Hepatocyte (in vitro differentiated cells): ENCODE results near the gene TMPRSS6. TPM values are rescaled to one million over a fixed set of nuclear protein-coding genes. Genes with fewer than 3 reads are reported as not detected.

ENCODE experiments used
- DNase-seq: peaks from one replicate; pipeline ENCODE4 v3.0.0-alpha.2; 2016; ENCODE audit warnings: low spot score
- H2AFZ ChIP-seq: fragments of 200-600 bp; sonication (generic); 2 replicates; pipeline ENCODE4 v1.6.0; 2016; ENCODE audit warnings: antibody characterized with exemption, mild to moderate bottlenecking
- H3K27ac ChIP-seq: fragments of 200-600 bp; sonication (generic); 2 replicates; pipeline ENCODE4 v1.5.1; 2016; ENCODE audit warnings: mild to moderate bottlenecking
- H3K27me3 ChIP-seq: fragments of 200-600 bp; sonication (generic); 2 replicates; pipeline ENCODE4 v1.6.1; 2016
- H3K36me3 ChIP-seq: fragments of 200-600 bp; sonication (generic); replicated peaks from 2 replicates; pipeline ENCODE4 v1.5.1; 2016; ENCODE audit warnings: low read depth; ENCODE audit not compliant: insufficient read depth
- H3K4me1 ChIP-seq: fragments of 200-600 bp; sonication (generic); 2 replicates; pipeline ENCODE4 v1.5.1; 2016; ENCODE audit warnings: mild to moderate bottlenecking, moderate library complexity; ENCODE audit not compliant: insufficient read depth
- H3K4me2 ChIP-seq: fragments of 200-600 bp; sonication (generic); 2 replicates; pipeline ENCODE4 v1.6.0; 2016
- H3K4me3 ChIP-seq: fragments of 200-600 bp; sonication (generic); 2 replicates; pipeline ENCODE4 v1.5.1; 2016; ENCODE audit warnings: mild to moderate bottlenecking
- H3K79me2 ChIP-seq: fragments of 200-600 bp; sonication (generic); 2 replicates; pipeline ENCODE4 v1.6.0; 2017; ENCODE audit warnings: mild to moderate bottlenecking
- H3K9me2 ChIP-seq: fragments of 200-600 bp; sonication (generic); replicated peaks from 2 replicates; pipeline ENCODE4 v1.6.0; 2017; ENCODE audit warnings: mild to moderate bottlenecking; ENCODE audit not compliant: insufficient read depth
- H3K9me3 ChIP-seq: fragments of 200-600 bp; sonication (generic); 2 replicates; pipeline ENCODE4 v1.5.1; 2016; ENCODE audit warnings: low read depth, mild to moderate bottlenecking
- H4K20me1 ChIP-seq: fragments of 200-600 bp; sonication (generic); 2 replicates; pipeline ENCODE4 v1.6.0; 2016; ENCODE audit warnings: mild to moderate bottlenecking; ENCODE audit not compliant: insufficient read depth, poor library complexity, severe bottlenecking
- EZH2 ChIP-seq: fragments of 200-600 bp; sonication (generic); IDR thresholded peaks from 2 replicates; pipeline ENCODE4 v1.6.1; 2016; ENCODE audit warnings: antibody characterized with exemption, mild to moderate bottlenecking, borderline replicate concordance
- EZH2phosphoT487 ChIP-seq: fragments of 200-600 bp; sonication (generic); IDR thresholded peaks from one replicate; pipeline ENCODE4 v1.6.1; 2018; ENCODE audit warnings: antibody characterized with exemption, mild to moderate bottlenecking, low read depth, moderate library complexity; ENCODE audit not compliant: unreplicated experiment, severe bottlenecking
- WGBS: methylation state at CpG from one replicate; pipeline ENCODE4 v1.1.6; 2016; ENCODE audit warnings: low lambda C conversion rate; ENCODE audit errors: missing lambda C conversion rate; 5-methylcytosine and 5-hydroxymethylcytosine counted together
- polyA plus RNA-seq: library from polyadenylated mRNA; unstranded; fragments of >200 nt; fragmentation: Nextera tagmentation; extraction: Ambion mirVana; gene quantifications from 2 replicates; pipeline ENCODE4 v1.2.1, GENCODE V29; 2016
- total RNA-seq: library from RNA; depleted of rRNA; stranded (reverse); fragments of >200 nt; gene quantifications from 2 replicates; pipeline ENCODE4 v1.2.3, GENCODE V29; 2014
- TF ChIP-seq, protein P1 (sequence below): fragments of 200-600 bp; sonication (generic); IDR thresholded peaks from 2 replicates; pipeline ENCODE4 v1.5.1; 2016; ENCODE audit warnings: antibody characterized with exemption, mild to moderate bottlenecking; ENCODE audit not compliant: poor library complexity

TMPRSS6 gene
- total and polyA plus RNA-seq, 2 experiments from 2014 or later: 34.4 to 49.8 TPM

DNA sequence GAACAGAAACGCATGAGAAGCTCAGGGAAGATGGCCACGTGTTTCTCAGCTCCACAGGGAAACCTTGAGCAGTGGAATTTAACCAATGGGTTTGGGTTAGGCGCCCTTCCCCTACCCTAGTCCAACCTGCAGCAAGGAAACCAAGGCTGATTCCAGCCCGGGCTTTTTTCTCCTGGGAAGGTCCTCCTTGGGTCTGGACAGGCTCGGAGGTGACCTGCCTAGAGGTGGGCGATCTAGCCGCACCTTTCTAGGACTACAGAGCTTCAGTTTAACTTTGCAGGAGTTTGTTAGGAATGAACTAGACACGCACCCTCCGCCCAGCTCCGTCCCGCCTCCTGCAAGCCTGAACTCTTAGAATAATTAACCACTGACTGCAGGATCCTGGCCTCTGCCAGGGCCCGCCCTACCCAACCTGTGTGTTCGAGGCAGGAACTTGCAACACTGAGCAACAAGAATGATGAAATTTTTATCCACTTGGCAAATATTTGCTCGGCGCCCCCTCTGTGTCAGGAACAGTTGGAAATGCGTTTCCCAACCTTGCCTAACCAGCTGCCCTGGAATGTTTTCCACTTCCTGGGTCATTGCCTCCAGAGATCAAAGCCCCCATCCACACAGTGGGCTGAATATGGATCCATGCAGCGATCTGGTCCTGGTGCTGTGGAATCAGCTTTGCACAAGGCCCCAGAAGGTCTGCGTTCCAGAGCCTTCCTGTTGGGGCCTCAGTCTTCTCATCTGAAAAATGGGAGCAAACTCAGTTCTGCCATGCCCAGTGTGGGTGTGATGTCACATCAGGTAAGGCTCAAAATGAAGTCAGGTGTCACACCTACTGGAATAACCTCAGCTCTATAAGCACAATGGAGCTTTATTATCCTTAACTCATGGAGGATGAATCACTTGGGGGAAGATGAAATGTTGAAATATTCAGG is 76.7 kb downstream of the TMPRSS6 start:
- WGBS: 39% methylated on average over 18 of the region's 18 CpGs
- peak overlapping the region; percentile 65 for H3K4me2 ChIP-seq

DNA sequence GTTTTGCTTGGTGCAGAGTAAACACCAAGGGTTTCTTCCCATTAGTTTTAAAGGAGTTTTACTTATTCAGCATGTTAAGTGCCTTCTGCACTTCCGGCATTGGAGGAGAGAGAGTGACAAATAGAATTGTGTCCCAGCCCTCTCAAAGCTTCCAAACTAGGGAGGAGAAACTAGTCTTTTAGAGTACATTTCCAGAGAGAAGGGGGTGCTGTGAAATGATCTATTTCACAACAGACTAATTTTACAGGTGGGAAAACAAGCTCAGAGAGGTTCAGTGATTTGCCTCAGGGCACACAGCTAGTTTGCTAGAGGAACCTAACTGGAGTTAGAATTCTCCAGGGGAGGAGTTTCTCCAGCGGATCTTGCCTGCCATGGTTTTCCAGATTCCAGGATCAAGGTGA is 77.4 kb downstream of the TMPRSS6 start:
- peak overlapping the region; percentile 65 for H3K4me2 ChIP-seq
- H3K36me3 ChIP-seq: no peaks in the 10 kb centered on the region
- H3K27me3 ChIP-seq: no peaks in the 10 kb centered on the region
- peak; percentile 53 for DNase-seq
- no peaks in the 10 kb centered on the region for H3K79me2 ChIP-seq
- H2AFZ ChIP-seq: no peak overlapping the region
- no peaks in the 10 kb centered on the region for H4K20me1 ChIP-seq
- no peak for TF ChIP-seq EZH2phosphoT487
- no peaks in the 10 kb centered on the region for H3K9me3 ChIP-seq
- peak overlapping the region; percentile 94 for H3K27ac ChIP-seq
- H3K4me3 ChIP-seq: no peak overlapping the region
- 29% methylated on average over 2 of the region's 2 CpGs for WGBS
- H3K9me2 ChIP-seq: no peaks in the 10 kb centered on the region
- H3K4me1 ChIP-seq: peaks cover 34% of the 10 kb centered on the region

More for the DNA sequence above, 76.7 kb downstream of the TMPRSS6 start:
- Histone ChIP-seq H4K20me1 (no peaks in the 10 kb centered on the region), H3K79me2 (no peaks in the 10 kb centered on the region), H3K27me3 (no peaks in the 10 kb centered on the region), H3K4me3 (no peak overlapping the region), H3K9me2 (no peaks in the 10 kb centered on the region), H2AFZ (no peak overlapping the region), H3K36me3 (no peaks in the 10 kb centered on the region), H3K9me3 (no peaks in the 10 kb centered on the region), H3K27ac (peak overlapping the region; percentile 94), H3K4me1 (peaks cover 34% of the 10 kb centered on the region)
- peak; percentile 93 for DNase-seq
- TF ChIP-seq EZH2phosphoT487: no peak
- no peak for TF ChIP-seq EZH2
- TF ChIP-seq, protein P1, sequence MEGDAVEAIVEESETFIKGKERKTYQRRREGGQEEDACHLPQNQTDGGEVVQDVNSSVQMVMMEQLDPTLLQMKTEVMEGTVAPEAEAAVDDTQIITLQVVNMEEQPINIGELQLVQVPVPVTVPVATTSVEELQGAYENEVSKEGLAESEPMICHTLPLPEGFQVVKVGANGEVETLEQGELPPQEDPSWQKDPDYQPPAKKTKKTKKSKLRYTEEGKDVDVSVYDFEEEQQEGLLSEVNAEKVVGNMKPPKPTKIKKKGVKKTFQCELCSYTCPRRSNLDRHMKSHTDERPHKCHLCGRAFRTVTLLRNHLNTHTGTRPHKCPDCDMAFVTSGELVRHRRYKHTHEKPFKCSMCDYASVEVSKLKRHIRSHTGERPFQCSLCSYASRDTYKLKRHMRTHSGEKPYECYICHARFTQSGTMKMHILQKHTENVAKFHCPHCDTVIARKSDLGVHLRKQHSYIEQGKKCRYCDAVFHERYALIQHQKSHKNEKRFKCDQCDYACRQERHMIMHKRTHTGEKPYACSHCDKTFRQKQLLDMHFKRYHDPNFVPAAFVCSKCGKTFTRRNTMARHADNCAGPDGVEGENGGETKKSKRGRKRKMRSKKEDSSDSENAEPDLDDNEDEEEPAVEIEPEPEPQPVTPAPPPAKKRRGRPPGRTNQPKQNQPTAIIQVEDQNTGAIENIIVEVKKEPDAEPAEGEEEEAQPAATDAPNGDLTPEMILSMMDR: no peak

DNA sequence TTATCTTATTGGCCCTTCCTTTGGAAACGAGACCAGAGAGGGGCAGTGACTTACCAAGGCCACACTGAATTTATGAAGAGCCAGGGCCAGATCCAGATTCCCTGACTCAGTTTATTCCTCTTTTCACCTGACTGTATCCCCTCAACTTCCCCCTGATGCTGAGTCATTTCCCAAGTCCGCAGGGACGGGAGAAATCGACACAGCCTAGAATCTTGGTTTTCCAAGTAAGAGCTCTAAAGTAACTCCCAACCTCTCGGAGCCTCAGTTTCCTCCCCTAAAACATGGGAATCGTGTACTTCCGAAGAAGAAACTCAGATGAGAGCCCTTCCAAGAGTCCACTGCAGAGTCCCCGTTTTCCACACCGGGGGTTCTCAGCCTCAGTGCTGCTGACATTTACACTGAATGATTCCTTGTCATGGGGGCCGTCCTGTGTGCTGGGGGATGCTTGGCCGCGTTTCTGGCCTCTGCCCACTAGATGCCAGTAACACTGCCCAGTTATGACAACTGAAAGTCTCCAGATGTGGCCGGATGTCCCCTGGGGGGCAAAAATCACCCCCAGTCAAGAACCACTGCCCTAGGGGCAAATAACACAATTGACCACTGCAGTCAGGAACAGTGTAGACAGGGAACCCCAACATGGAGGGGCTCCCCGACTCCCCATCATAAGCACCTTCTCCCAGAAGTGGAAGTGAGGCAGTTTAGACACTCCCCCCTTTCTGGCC is 78.8 kb downstream of the TMPRSS6 start:
- Histone ChIP-seq H4K20me1 (no peaks in the 10 kb centered on the region), H3K9me2 (no peaks in the 10 kb centered on the region), H3K27ac (peak overlapping the region; percentile 94), H3K9me3 (no peaks in the 10 kb centered on the region), H3K4me3 (no peak overlapping the region), H3K4me1 (peaks cover 34% of the 10 kb centered on the region), H2AFZ (no peak overlapping the region), H3K4me2 (no peak overlapping the region), H3K79me2 (no peaks in the 10 kb centered on the region), H3K27me3 (no peaks in the 10 kb centered on the region), H3K36me3 (no peaks in the 10 kb centered on the region)
- TF ChIP-seq EZH2 (no peak), EZH2phosphoT487 (no peak)
- TF ChIP-seq, protein P1: no peak
- WGBS: 84% methylated on average over 14 of the region's 14 CpGs
- DNase-seq: no peak
